ENCODE measurements around the gene TEN1.

DNA sequence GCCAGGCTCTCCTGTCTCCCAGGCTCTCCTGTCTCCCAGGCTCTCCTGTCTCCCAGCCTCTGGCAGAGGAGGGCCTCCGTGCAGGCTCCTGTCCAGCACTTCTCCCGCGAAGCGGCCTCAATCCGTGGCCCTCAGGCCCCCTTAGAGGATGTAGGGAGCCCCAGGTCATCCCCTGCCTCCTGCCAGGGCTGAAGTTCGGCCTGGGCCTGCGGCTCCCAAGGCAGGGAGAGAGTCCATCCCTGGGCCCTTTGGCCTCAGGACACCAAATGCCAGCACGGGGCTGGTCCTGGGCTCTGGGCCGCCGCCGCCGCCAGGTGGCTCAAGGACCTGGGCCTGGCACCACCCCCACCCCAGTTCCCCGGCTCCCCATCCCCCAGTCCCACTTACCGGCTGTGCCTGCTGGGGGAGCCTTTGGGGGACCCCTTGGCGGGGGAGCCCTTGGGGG, 47.7 kb downstream of the TEN1 start:
- TF ChIP-seq, protein P1, sequence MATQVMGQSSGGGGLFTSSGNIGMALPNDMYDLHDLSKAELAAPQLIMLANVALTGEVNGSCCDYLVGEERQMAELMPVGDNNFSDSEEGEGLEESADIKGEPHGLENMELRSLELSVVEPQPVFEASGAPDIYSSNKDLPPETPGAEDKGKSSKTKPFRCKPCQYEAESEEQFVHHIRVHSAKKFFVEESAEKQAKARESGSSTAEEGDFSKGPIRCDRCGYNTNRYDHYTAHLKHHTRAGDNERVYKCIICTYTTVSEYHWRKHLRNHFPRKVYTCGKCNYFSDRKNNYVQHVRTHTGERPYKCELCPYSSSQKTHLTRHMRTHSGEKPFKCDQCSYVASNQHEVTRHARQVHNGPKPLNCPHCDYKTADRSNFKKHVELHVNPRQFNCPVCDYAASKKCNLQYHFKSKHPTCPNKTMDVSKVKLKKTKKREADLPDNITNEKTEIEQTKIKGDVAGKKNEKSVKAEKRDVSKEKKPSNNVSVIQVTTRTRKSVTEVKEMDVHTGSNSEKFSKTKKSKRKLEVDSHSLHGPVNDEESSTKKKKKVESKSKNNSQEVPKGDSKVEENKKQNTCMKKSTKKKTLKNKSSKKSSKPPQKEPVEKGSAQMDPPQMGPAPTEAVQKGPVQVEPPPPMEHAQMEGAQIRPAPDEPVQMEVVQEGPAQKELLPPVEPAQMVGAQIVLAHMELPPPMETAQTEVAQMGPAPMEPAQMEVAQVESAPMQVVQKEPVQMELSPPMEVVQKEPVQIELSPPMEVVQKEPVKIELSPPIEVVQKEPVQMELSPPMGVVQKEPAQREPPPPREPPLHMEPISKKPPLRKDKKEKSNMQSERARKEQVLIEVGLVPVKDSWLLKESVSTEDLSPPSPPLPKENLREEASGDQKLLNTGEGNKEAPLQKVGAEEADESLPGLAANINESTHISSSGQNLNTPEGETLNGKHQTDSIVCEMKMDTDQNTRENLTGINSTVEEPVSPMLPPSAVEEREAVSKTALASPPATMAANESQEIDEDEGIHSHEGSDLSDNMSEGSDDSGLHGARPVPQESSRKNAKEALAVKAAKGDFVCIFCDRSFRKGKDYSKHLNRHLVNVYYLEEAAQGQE (IDR thresholded peaks at IDR 0.05; ENCODE audit: insufficient read depth in 1 of 2, low read depth in 2 of 2, low read length in 2 of 2) = no peak
- TF ChIP-seq POLR2AphosphoS5 (IDR thresholded peaks at IDR 0.05; ENCODE audit: low read depth, low read length) (no peak), TAF1 (IDR thresholded peaks at IDR 0.05; ENCODE audit: borderline replicate concordance, insufficient read depth, low read length) (no peak)

All from PFSK-1 (cell line).